ENCODE measurements around the gene TOPBP1. TPM values are rescaled to one million over a fixed set of nuclear protein-coding genes. Genes with fewer than 3 reads are reported as not detected.

The TOPBP1 gene
- total and polyA plus RNA-seq, 2 experiments from 2014 or later = 15.8 to 42.2 TPM

- TF ChIP-seq REST (IDR thresholded peaks at IDR 0.05; ENCODE audit: unreplicated experiment) (no peak), CREB1 (CRISPR knock-in tag; IDR thresholded peaks at IDR 0.05; ENCODE audit: low read depth) (no peak), CTCF (conservative IDR thresholded peaks at IDR 0.05; ENCODE audit: low read depth in 2 of 2) (no peak), POLR2AphosphoS5 (IDR thresholded peaks at IDR 0.05; ENCODE audit: low read depth) (no peak), JUNB (IDR thresholded peaks at IDR 0.05; ENCODE audit: unreplicated experiment) (no peak), ZNF114 (CRISPR knock-in tag; IDR thresholded peaks at IDR 0.05) (no peak), EZH2phosphoT487 (IDR thresholded peaks at IDR 0.05; ENCODE audit: unreplicated experiment) (no peak), STAT1 (IDR thresholded peaks at IDR 0.05; ENCODE audit: unreplicated experiment) (no peak), EZH2 (IDR thresholded peaks at IDR 0.05; ENCODE audit: low read depth, unreplicated experiment) (no peak), ETS1 (IDR thresholded peaks at IDR 0.05) (no peak), NANOG (IDR thresholded peaks at IDR 0.05; ENCODE audit: borderline replicate concordance) (no peak)
Measured at GRCh38 chr3:133588035-133588434, 73.7 kb downstream of the TOPBP1 start (continued).

- no peak overlapping the region for H2AFZ ChIP-seq
- no peaks in the 10 kb centered on the region for H3K9me2 ChIP-seq (ENCODE audit: insufficient read depth)
- Mint-ChIP-seq H3K4me3 (no peak overlapping the region), H3K27me3 (ENCODE audit: insufficient read depth, low read depth, poor library complexity) (no peaks in the 10 kb centered on the region), H3K36me3 (ENCODE audit: low read depth) (peaks cover 89% of the 10 kb centered on the region), H3K4me1 (no peaks in the 10 kb centered on the region), H3K27ac (no peak overlapping the region), H3K9me3 (no peaks in the 10 kb centered on the region)
- no peak overlapping the region for H3K4me3 ChIP-seq
- DNase-seq (ENCODE audit: low spot score) (no peak), ATAC-seq (no peak)
- H3K27ac ChIP-seq (ENCODE audit: low read depth) = no peak overlapping the region
- no peak overlapping the region for H3K4me2 ChIP-seq
- H3K27me3 ChIP-seq (ENCODE audit: insufficient read depth) = no peaks in the 10 kb centered on the region
- peaks cover 58% of the 10 kb centered on the region for H4K20me1 ChIP-seq (replicated peaks; ENCODE audit: insufficient read depth)
- no peaks in the 10 kb centered on the region; the same call in 1 of the 2 replicates for H3F3A ChIP-seq (replicated peaks; ENCODE audit: low read depth)
- peaks cover 55% of the 10 kb centered on the region for H3K79me2 ChIP-seq (replicated peaks; ENCODE audit: insufficient read depth)
- no peaks in the 10 kb centered on the region; the same call in 1 of the 2 replicates for H3K4me1 ChIP-seq (ENCODE audit: insufficient read depth)
- H3K36me3 ChIP-seq (ENCODE audit: insufficient read depth) = peaks cover 85% of the 10 kb centered on the region
- no peak for TF ChIP-seq ZNF462 (CRISPR knock-in tag; IDR thresholded peaks at IDR 0.05)
- TF ChIP-seq EZH2phosphoT487 (IDR thresholded peaks at IDR 0.05; ENCODE audit: unreplicated experiment) = no peak
- TF ChIP-seq STAT1 (IDR thresholded peaks at IDR 0.05; ENCODE audit: unreplicated experiment) = no peak
- no peak for TF ChIP-seq ZNF114 (CRISPR knock-in tag; IDR thresholded peaks at IDR 0.05)
- no peak for TF ChIP-seq CREB1 (CRISPR knock-in tag; IDR thresholded peaks at IDR 0.05; ENCODE audit: low read depth)
Measured at GRCh38 chr3:133583396-133583795, 78.3 kb downstream of the TOPBP1 start.
